GM19455 (cell line): ENCODE measurements around the gene ABCG8.

Source experiments
- ATAC-seq: cut with Tn5 transposase; IDR thresholded peaks from one replicate; pipeline ENCODE4 v1.9.1; 2021; ENCODE audit not compliant: unreplicated experiment

ABCG8 gene

GRCh38 chr2:43855292-43855691, 16.5 kb downstream of the ABCG8 start:
- no peak for ATAC-seq

GRCh38 chr2:43872151-43872550, 33.4 kb downstream of the ABCG8 start:
- no peak for ATAC-seq

GRCh38 chr2:43874776-43875451, 36.1 kb downstream of the ABCG8 start:
- ATAC-seq = no peak

GRCh38 chr2:43877782-43878464, 39.2 kb downstream of the ABCG8 start:
- no peak for ATAC-seq

- no peak for ATAC-seq
Observed at GRCh38 chr2:43879261-43879660, 40.5 kb downstream of the ABCG8 start.

GRCh38 chr2:43880471-43880870, 41.7 kb downstream of the ABCG8 start:
- ATAC-seq = no peak

GRCh38 chr2:43880952-43881351, 42.2 kb downstream of the ABCG8 start:
- no peak for ATAC-seq

- ATAC-seq = no peak
Observed at GRCh38 chr2:43882312-43882711, 43.5 kb downstream of the ABCG8 start.

- ATAC-seq = no peak
Observed at GRCh38 chr2:43884689-43885088, 45.9 kb downstream of the ABCG8 start.

- no peak for ATAC-seq
Observed at GRCh38 chr2:43885132-43885632, 46.4 kb downstream of the ABCG8 start.

GRCh38 chr2:43887176-43887575, 48.4 kb downstream of the ABCG8 start:
- no peak for ATAC-seq

GRCh38 chr2:43889416-43889815, 50.6 kb downstream of the ABCG8 start:
- no peak for ATAC-seq

GRCh38 chr2:43890855-43891254, 52.1 kb downstream of the ABCG8 start:
- ATAC-seq = no peak

GRCh38 chr2:43894743-43895142, 56.0 kb downstream of the ABCG8 start:
- no peak for ATAC-seq

GRCh38 chr2:43896906-43897305, 58.1 kb downstream of the ABCG8 start:
- ATAC-seq = no peak

- no peak for ATAC-seq
Observed at GRCh38 chr2:43897492-43897891, 58.7 kb downstream of the ABCG8 start.

- ATAC-seq = no peak
Observed at GRCh38 chr2:43898134-43898837, 59.5 kb downstream of the ABCG8 start.

GRCh38 chr2:43898838-43899346, 60.1 kb downstream of the ABCG8 start:
- ATAC-seq = no peak

- ATAC-seq = no peak
Observed at GRCh38 chr2:43899589-43899988, 60.8 kb downstream of the ABCG8 start.

- no peak for ATAC-seq
Observed at GRCh38 chr2:43905371-43905803, 66.6 kb downstream of the ABCG8 start.

- no peak for ATAC-seq
Observed at GRCh38 chr2:43905871-43906270, 67.1 kb downstream of the ABCG8 start.
